ENCODE results near the gene MYH10.
A peak's percentile ranks its signal among the peaks of the same experiment; 100 is the strongest.

The MYH10 gene

GRCh38 chr17:8494021-8494420 lies 136.5 kb downstream of the MYH10 start:
- DNase-seq, result no peak

- no peak for DNase-seq
Observed at GRCh38 chr17:8492121-8492520, 138.4 kb downstream of the MYH10 start.

- DNase-seq, result no peak
Observed at GRCh38 chr17:8490256-8491023, 140.1 kb downstream of the MYH10 start.

GRCh38 chr17:8489841-8490240 lies 140.7 kb downstream of the MYH10 start:
- DNase-seq, result peak; percentile 67

- DNase-seq, result peak; percentile 94
Observed at GRCh38 chr17:8488901-8489300, 141.6 kb downstream of the MYH10 start.

GRCh38 chr17:8488491-8488890 lies 142.0 kb downstream of the MYH10 start:
- no peak for DNase-seq

GRCh38 chr17:8487743-8488142 lies 142.8 kb downstream of the MYH10 start:
- DNase-seq, result no peak

GRCh38 chr17:8487130-8487645 lies 143.3 kb downstream of the MYH10 start:
- no peak for DNase-seq

- no peak for DNase-seq
Observed at GRCh38 chr17:8485491-8485890, 145.0 kb downstream of the MYH10 start.

GRCh38 chr17:8484465-8484864 lies 146.1 kb downstream of the MYH10 start:
- DNase-seq, result no peak

- DNase-seq, result no peak
Observed at GRCh38 chr17:8482546-8482945, 148.0 kb downstream of the MYH10 start.

GRCh38 chr17:8481703-8482102 lies 148.8 kb downstream of the MYH10 start:
- DNase-seq, result no peak

GRCh38 chr17:8481089-8481488 lies 149.4 kb downstream of the MYH10 start:
- no peak for DNase-seq

GRCh38 chr17:8480011-8480976 lies 150.2 kb downstream of the MYH10 start:
- DNase-seq, result no peak

GRCh38 chr17:8479431-8479947 lies 151.0 kb downstream of the MYH10 start:
- no peak for DNase-seq

- no peak for DNase-seq
Observed at GRCh38 chr17:8477715-8478441, 152.6 kb downstream of the MYH10 start.

GRCh38 chr17:8477171-8477570 lies 153.4 kb downstream of the MYH10 start:
- no peak for DNase-seq

- DNase-seq, result no peak
Observed at GRCh38 chr17:8476741-8477140, 153.8 kb downstream of the MYH10 start.

- no peak for DNase-seq
Observed at GRCh38 chr17:8475781-8476180, 154.7 kb downstream of the MYH10 start.

- DNase-seq, result no peak
Observed at GRCh38 chr17:8475227-8475626, 155.3 kb downstream of the MYH10 start.

GRCh38 chr17:8474826-8475225 lies 155.7 kb downstream of the MYH10 start:
- DNase-seq, result no peak

- no peak for DNase-seq
Observed at GRCh38 chr17:8473451-8474192, 156.9 kb downstream of the MYH10 start.
